ENCODE data around the gene SYAP1. TPM values are rescaled to one million over a fixed set of nuclear protein-coding genes. Genes with fewer than 3 reads are reported as not detected.

Gene SYAP1
- total and polyA plus RNA-seq, 2 donors (not counting 1 experiment from before 2014, with no cell fraction given): 19.4 to 49.7 TPM

DNA sequence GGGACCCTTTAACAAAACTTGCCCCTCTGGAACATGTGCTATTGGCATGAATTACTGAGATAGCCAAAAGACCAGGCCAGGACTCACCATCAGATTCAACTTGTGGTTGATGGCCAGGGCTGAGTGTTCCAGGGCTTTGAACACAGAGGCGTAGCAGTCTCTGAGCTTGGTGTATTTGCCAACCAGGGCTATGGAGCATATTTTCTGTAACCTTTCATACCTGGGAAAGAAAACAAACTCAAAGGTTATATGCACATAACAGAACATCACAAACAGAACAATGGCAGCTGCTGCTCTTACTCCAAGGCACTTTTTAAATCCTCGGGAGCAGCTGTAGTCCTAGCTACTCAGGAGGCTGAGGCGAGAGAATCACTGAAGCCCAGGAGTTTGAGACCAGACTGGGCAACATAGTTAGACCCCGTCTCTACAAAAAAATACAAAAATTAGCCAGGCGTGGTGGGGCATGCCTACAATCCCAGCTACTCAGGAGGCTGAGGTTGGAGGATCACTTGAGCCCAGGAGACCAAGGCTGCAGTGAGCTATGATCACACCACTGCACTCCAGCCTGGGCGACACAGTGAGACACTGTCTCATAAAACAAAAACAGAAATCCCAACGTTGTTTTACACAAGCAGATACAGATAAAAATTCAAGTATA lies 36.3 kb upstream of the SYAP1 start:
- no peak overlapping the region for H3K27ac ChIP-seq (ENCODE audit: insufficient read depth, low read length)
- TF ChIP-seq, protein P1, sequence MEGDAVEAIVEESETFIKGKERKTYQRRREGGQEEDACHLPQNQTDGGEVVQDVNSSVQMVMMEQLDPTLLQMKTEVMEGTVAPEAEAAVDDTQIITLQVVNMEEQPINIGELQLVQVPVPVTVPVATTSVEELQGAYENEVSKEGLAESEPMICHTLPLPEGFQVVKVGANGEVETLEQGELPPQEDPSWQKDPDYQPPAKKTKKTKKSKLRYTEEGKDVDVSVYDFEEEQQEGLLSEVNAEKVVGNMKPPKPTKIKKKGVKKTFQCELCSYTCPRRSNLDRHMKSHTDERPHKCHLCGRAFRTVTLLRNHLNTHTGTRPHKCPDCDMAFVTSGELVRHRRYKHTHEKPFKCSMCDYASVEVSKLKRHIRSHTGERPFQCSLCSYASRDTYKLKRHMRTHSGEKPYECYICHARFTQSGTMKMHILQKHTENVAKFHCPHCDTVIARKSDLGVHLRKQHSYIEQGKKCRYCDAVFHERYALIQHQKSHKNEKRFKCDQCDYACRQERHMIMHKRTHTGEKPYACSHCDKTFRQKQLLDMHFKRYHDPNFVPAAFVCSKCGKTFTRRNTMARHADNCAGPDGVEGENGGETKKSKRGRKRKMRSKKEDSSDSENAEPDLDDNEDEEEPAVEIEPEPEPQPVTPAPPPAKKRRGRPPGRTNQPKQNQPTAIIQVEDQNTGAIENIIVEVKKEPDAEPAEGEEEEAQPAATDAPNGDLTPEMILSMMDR (conservative IDR thresholded peaks at IDR 0.05 in 1 of 2, IDR thresholded peaks at IDR 0.05 in 1 of 2; ENCODE audit: low read depth in 1 of 2, low read length in 2 of 2): no peak
- TF ChIP-seq EZH2 (IDR thresholded peaks at IDR 0.05; ENCODE audit: low read length, missing control alignments): no peak
- DNase-seq (ENCODE audit: low read depth in 2 of 2): no peak
- H3K9ac ChIP-seq (ENCODE audit: insufficient read depth, low read length): no peak overlapping the region
- no peak overlapping the region for H3K4me2 ChIP-seq (ENCODE audit: extremely low read depth, insufficient read depth, low read length)
- H3K27me3 ChIP-seq (ENCODE audit: control insufficient read depth, insufficient read depth, low read length): no peaks in the 10 kb centered on the region
- H3K79me2 ChIP-seq (ENCODE audit: control insufficient read depth, insufficient read depth, low read length): no peaks in the 10 kb centered on the region
- no peaks in the 10 kb centered on the region for H4K20me1 ChIP-seq (ENCODE audit: control insufficient read depth, extremely low read depth, insufficient read depth, low read length)
- no peaks in the 10 kb centered on the region for H3K36me3 ChIP-seq (ENCODE audit: control insufficient read depth, insufficient read depth, low read length)
- H2AFZ ChIP-seq (ENCODE audit: low read length): no peak overlapping the region
- no peaks in the 10 kb centered on the region for H3K4me1 ChIP-seq (ENCODE audit: control insufficient read depth, extremely low read depth, insufficient read depth, low read length)
- no peaks in the 10 kb centered on the region for H3K9me3 ChIP-seq (ENCODE audit: control insufficient read depth, insufficient read depth, low read depth, low read length)
- no peak overlapping the region for H3K4me3 ChIP-seq (replicated peaks in 1 of 4; ENCODE audit: control extremely low read depth in 1 of 4, insufficient read depth in 1 of 4, low read depth in 3 of 4, low read length in 4 of 4)

DNA sequence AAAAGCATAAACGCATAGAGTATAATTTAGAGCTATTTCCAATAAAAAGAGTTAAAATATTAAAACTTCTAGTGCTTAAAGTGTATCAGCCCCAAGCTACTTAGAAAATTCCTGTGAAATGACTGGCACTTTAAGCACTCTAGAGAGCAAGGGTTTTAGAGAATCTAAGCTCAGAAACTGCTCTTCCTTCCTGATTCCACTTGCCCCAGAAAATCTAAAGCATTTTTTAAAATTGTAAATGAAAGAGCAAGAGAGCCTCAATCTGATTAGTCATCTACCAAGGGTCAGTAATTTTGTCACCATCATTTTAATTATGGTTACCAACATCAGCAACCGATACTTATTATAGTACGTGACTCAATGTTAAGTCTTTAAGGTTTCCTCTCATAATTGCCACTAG lies 31.9 kb upstream of the SYAP1 start:
- Histone ChIP-seq H3K4me2 (ENCODE audit: extremely low read depth, insufficient read depth, low read length) (no peak overlapping the region), H3K4me1 (ENCODE audit: control insufficient read depth, extremely low read depth, insufficient read depth, low read length) (no peaks in the 10 kb centered on the region), H3K79me2 (ENCODE audit: control insufficient read depth, insufficient read depth, low read length) (no peaks in the 10 kb centered on the region), H3K9me3 (ENCODE audit: control insufficient read depth, insufficient read depth, low read depth, low read length) (no peaks in the 10 kb centered on the region), H3K4me3 (replicated peaks in 1 of 4; ENCODE audit: control extremely low read depth in 1 of 4, insufficient read depth in 1 of 4, low read depth in 3 of 4, low read length in 4 of 4) (no peak overlapping the region), H2AFZ (ENCODE audit: low read length) (no peak overlapping the region), H3K27ac (ENCODE audit: insufficient read depth, low read length) (no peak overlapping the region), H3K27me3 (ENCODE audit: control insufficient read depth, insufficient read depth, low read length) (no peaks in the 10 kb centered on the region), H4K20me1 (ENCODE audit: control insufficient read depth, extremely low read depth, insufficient read depth, low read length) (no peaks in the 10 kb centered on the region), H3K36me3 (ENCODE audit: control insufficient read depth, insufficient read depth, low read length) (no peaks in the 10 kb centered on the region), H3K9ac (ENCODE audit: insufficient read depth, low read length) (no peak overlapping the region)
- no peak for TF ChIP-seq EZH2 (IDR thresholded peaks at IDR 0.05; ENCODE audit: low read length, missing control alignments)
- TF ChIP-seq, protein P1 (conservative IDR thresholded peaks at IDR 0.05 in 1 of 2, IDR thresholded peaks at IDR 0.05 in 1 of 2; ENCODE audit: low read depth in 1 of 2, low read length in 2 of 2): no peak
- peak in 1 of 2 donors; percentile 43 for DNase-seq (ENCODE audit: low read depth in 2 of 2)

DNA sequence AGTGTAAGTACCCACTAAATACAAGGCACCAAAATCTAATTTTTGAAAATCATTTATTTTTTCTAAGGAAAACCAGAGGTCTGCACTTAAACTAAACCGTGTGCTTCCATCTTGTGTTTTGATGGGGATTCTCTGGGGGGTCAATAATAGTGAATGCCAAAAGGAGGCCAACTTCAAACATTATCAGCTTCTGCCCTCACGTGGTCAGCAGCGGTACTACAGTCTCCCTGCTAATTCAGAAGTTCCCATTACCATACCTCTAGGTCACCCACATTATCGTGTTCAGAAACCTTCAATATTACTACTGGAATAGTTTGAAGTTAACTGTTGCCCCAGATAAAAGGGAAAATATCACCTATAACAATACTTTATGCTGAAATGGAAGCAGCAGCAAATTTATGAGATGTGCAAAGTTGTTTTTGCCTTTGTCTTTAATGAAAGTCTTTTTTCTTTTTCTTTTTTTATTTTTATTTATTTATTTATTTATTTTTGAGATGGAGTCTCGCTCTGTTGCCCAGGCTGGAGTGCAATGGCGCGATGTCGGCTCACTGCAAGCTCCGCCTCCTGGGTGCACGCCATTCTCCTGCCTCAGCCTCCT lies 24.2 kb upstream of the SYAP1 start:
- Histone ChIP-seq H4K20me1 (ENCODE audit: control insufficient read depth, extremely low read depth, insufficient read depth, low read length) (no peaks in the 10 kb centered on the region), H3K79me2 (ENCODE audit: control insufficient read depth, insufficient read depth, low read length) (no peaks in the 10 kb centered on the region)

More for the DNA sequence above, 24.2 kb upstream of the SYAP1 start:
- H3K27me3 ChIP-seq (ENCODE audit: control insufficient read depth, insufficient read depth, low read length): no peaks in the 10 kb centered on the region
- no peak overlapping the region for H3K4me2 ChIP-seq (ENCODE audit: extremely low read depth, insufficient read depth, low read length)
- H3K36me3 ChIP-seq (ENCODE audit: control insufficient read depth, insufficient read depth, low read length): no peaks in the 10 kb centered on the region
- no peak overlapping the region for H3K27ac ChIP-seq (ENCODE audit: insufficient read depth, low read length)
- no peak overlapping the region for H3K4me3 ChIP-seq (replicated peaks in 1 of 4; ENCODE audit: control extremely low read depth in 1 of 4, insufficient read depth in 1 of 4, low read depth in 3 of 4, low read length in 4 of 4)
- no peak overlapping the region for H3K9ac ChIP-seq (ENCODE audit: insufficient read depth, low read length)
- H2AFZ ChIP-seq (ENCODE audit: low read length): no peak overlapping the region
- no peaks in the 10 kb centered on the region for H3K4me1 ChIP-seq (ENCODE audit: control insufficient read depth, extremely low read depth, insufficient read depth, low read length)
- no peaks in the 10 kb centered on the region for H3K9me3 ChIP-seq (ENCODE audit: control insufficient read depth, insufficient read depth, low read depth, low read length)
- TF ChIP-seq, protein P1 (conservative IDR thresholded peaks at IDR 0.05 in 1 of 2, IDR thresholded peaks at IDR 0.05 in 1 of 2; ENCODE audit: low read depth in 1 of 2, low read length in 2 of 2): peak; percentile 67 to 78
- no peak for TF ChIP-seq EZH2 (IDR thresholded peaks at IDR 0.05; ENCODE audit: low read length, missing control alignments)
- peak; percentile 36 to 59 for DNase-seq (ENCODE audit: low read depth in 2 of 2)

Measured in fibroblast of lung (primary cell).